Measurements from ENCODE around the gene ASPSCR1.
A peak's percentile ranks its signal among the peaks of the same experiment; 100 is the strongest.

Gene ASPSCR1

GRCh38 chr17:82052638-82053059 lies 75.2 kb downstream of the ASPSCR1 start:
- Histone ChIP-seq H3K79me1 (ENCODE audit: low read depth, low read length) (peaks cover 22% of the 10 kb centered on the region), H3K23ac (ENCODE audit: low read depth, low read length, poor library complexity) (peak overlapping the region; percentile 43), H3K9ac (ENCODE audit: low read depth, low read length, poor library complexity) (peak overlapping the region; percentile 94), H3K4me3 (ENCODE audit: low read length in 2 of 2) (peak overlapping the region; percentile 98 to 99), H3K14ac (ENCODE audit: low read length) (no peak overlapping the region), H4K91ac (ENCODE audit: low read depth, low read length, poor library complexity) (no peak overlapping the region), H2BK5ac (ENCODE audit: low read length) (no peak overlapping the region), H3K27me3 (ENCODE audit: control insufficient read depth in 3 of 3, insufficient read depth in 3 of 3, low read depth in 1 of 3, low read length in 3 of 3) (no peaks in the 10 kb centered on the region), H3K4me2 (ENCODE audit: insufficient read depth, low read length, poor library complexity, severe bottlenecking) (peak overlapping the region; percentile 98), H2BK15ac (ENCODE audit: low read length) (no peak overlapping the region), H3K4ac (ENCODE audit: low read length) (no peak overlapping the region), H3K18ac (ENCODE audit: low read length) (no peak overlapping the region), H2BK120ac (ENCODE audit: low read depth, low read length) (no peak overlapping the region), H3K27ac (replicated peaks; ENCODE audit: low read length) (no peak overlapping the region), H3K36me3 (replicated peaks in 1 of 2; ENCODE audit: control insufficient read depth in 2 of 2, insufficient read depth in 2 of 2, low read length in 2 of 2) (peaks cover 60 to 68% of the 10 kb centered on the region in 2 donors), H2AK5ac (ENCODE audit: low read depth, low read length) (peak overlapping the region; percentile 81), H2BK12ac (ENCODE audit: low read length) (no peak overlapping the region), H2AFZ (ENCODE audit: low read length) (no peak overlapping the region), H4K8ac (ENCODE audit: low read depth, low read length) (no peak overlapping the region), H3K4me1 (ENCODE audit: control insufficient read depth in 2 of 2, insufficient read depth in 1 of 2, low read depth in 1 of 2, low read length in 2 of 2) (peaks cover 7% of the 10 kb centered on the region in 2 donors), H3K9me3 (replicated peaks in 1 of 2; ENCODE audit: control insufficient read depth in 2 of 2, insufficient read depth in 1 of 2, low read depth in 1 of 2, low read length in 2 of 2) (no peaks in the 10 kb centered on the region)
- no peak for DNase-seq (ENCODE audit: low spot score)
- WGBS, 2 donors (ENCODE audit: extremely low coverage in 2 of 2, insufficient read length in 2 of 2, insufficient replicate concordance in 1 of 2) = no CpG with 5 or more reads among the region's 19 CpGs

GRCh38 chr17:82053130-82053529 lies 75.7 kb downstream of the ASPSCR1 start:
- no peaks in the 10 kb centered on the region for H3K9me3 ChIP-seq (replicated peaks in 1 of 2; ENCODE audit: control insufficient read depth in 2 of 2, insufficient read depth in 1 of 2, low read depth in 1 of 2, low read length in 2 of 2)
- H2AFZ ChIP-seq (ENCODE audit: low read length) = no peak overlapping the region
- DNase-seq (ENCODE audit: low spot score) = no peak
- peak overlapping the region in 1 of 2 donors; percentile 98 for H3K4me3 ChIP-seq (ENCODE audit: low read length in 2 of 2)
- no peak overlapping the region for H3K9ac ChIP-seq (ENCODE audit: low read depth, low read length, poor library complexity)
- peaks cover 7% of the 10 kb centered on the region in 2 donors for H3K4me1 ChIP-seq (ENCODE audit: control insufficient read depth in 2 of 2, insufficient read depth in 1 of 2, low read depth in 1 of 2, low read length in 2 of 2)
- no peak overlapping the region for H3K27ac ChIP-seq (replicated peaks; ENCODE audit: low read length)
- no peak overlapping the region for H2BK15ac ChIP-seq (ENCODE audit: low read length)
- no peak overlapping the region for H2AK5ac ChIP-seq (ENCODE audit: low read depth, low read length)
- H3K27me3 ChIP-seq (ENCODE audit: control insufficient read depth in 3 of 3, insufficient read depth in 3 of 3, low read depth in 1 of 3, low read length in 3 of 3) = no peaks in the 10 kb centered on the region
- H3K23ac ChIP-seq (ENCODE audit: low read depth, low read length, poor library complexity) = peak overlapping the region; percentile 3
- peaks cover 21% of the 10 kb centered on the region for H3K79me1 ChIP-seq (ENCODE audit: low read depth, low read length)
- WGBS, 2 donors (ENCODE audit: extremely low coverage in 2 of 2, insufficient read length in 2 of 2, insufficient replicate concordance in 1 of 2) = no CpG with 5 or more reads among the region's 19 CpGs
- H3K4me2 ChIP-seq (ENCODE audit: insufficient read depth, low read length, poor library complexity, severe bottlenecking) = peak overlapping the region; percentile 18
- H2BK12ac ChIP-seq (ENCODE audit: low read length) = no peak overlapping the region
- no peak overlapping the region for H3K14ac ChIP-seq (ENCODE audit: low read length)
- H4K91ac ChIP-seq (ENCODE audit: low read depth, low read length, poor library complexity) = no peak overlapping the region
- H2BK5ac ChIP-seq (ENCODE audit: low read length) = no peak overlapping the region
- no peak overlapping the region for H2BK120ac ChIP-seq (ENCODE audit: low read depth, low read length)
- no peak overlapping the region for H3K4ac ChIP-seq (ENCODE audit: low read length)
- no peak overlapping the region for H3K18ac ChIP-seq (ENCODE audit: low read length)
- no peak overlapping the region for H4K8ac ChIP-seq (ENCODE audit: low read depth, low read length)
- H3K36me3 ChIP-seq (replicated peaks in 1 of 2; ENCODE audit: control insufficient read depth in 2 of 2, insufficient read depth in 2 of 2, low read length in 2 of 2) = peaks cover 58 to 68% of the 10 kb centered on the region in 2 donors

- Histone ChIP-seq H4K8ac (ENCODE audit: low read depth, low read length) (no peak overlapping the region), H3K4me3 (ENCODE audit: low read length in 2 of 2) (peak overlapping the region in 1 of 2 donors; percentile 98), H2BK120ac (ENCODE audit: low read depth, low read length) (no peak overlapping the region), H3K4me2 (ENCODE audit: insufficient read depth, low read length, poor library complexity, severe bottlenecking) (no peak overlapping the region), H3K79me1 (ENCODE audit: low read depth, low read length) (peaks cover 22% of the 10 kb centered on the region), H2BK5ac (ENCODE audit: low read length) (peak overlapping the region; percentile 24), H3K27me3 (ENCODE audit: control insufficient read depth in 3 of 3, insufficient read depth in 3 of 3, low read depth in 1 of 3, low read length in 3 of 3) (no peaks in the 10 kb centered on the region), H3K9ac (ENCODE audit: low read depth, low read length, poor library complexity) (no peak overlapping the region), H3K4ac (ENCODE audit: low read length) (no peak overlapping the region), H3K27ac (replicated peaks; ENCODE audit: low read length) (no peak overlapping the region), H4K91ac (ENCODE audit: low read depth, low read length, poor library complexity) (no peak overlapping the region), H2BK12ac (ENCODE audit: low read length) (no peak overlapping the region), H3K14ac (ENCODE audit: low read length) (peak overlapping the region; percentile 21), H2BK15ac (ENCODE audit: low read length) (no peak overlapping the region), H2AFZ (ENCODE audit: low read length) (no peak overlapping the region), H3K4me1 (ENCODE audit: control insufficient read depth in 2 of 2, insufficient read depth in 1 of 2, low read depth in 1 of 2, low read length in 2 of 2) (peaks cover 7% of the 10 kb centered on the region in 2 donors), H3K9me3 (replicated peaks in 1 of 2; ENCODE audit: control insufficient read depth in 2 of 2, insufficient read depth in 1 of 2, low read depth in 1 of 2, low read length in 2 of 2) (no peaks in the 10 kb centered on the region), H3K36me3 (replicated peaks in 1 of 2; ENCODE audit: control insufficient read depth in 2 of 2, insufficient read depth in 2 of 2, low read length in 2 of 2) (peaks cover 59 to 72% of the 10 kb centered on the region in 2 donors), H3K18ac (ENCODE audit: low read length) (no peak overlapping the region), H3K23ac (ENCODE audit: low read depth, low read length, poor library complexity) (peak overlapping the region; percentile 3), H2AK5ac (ENCODE audit: low read depth, low read length) (no peak overlapping the region)
- no peak for DNase-seq (ENCODE audit: low spot score)
- no CpG with 5 or more reads among the region's 28 CpGs for WGBS, 2 donors (ENCODE audit: extremely low coverage in 2 of 2, insufficient read length in 2 of 2, insufficient replicate concordance in 1 of 2)
Observed at GRCh38 chr17:82053556-82054263, 76.3 kb downstream of the ASPSCR1 start.

- H3K4ac ChIP-seq (ENCODE audit: low read length) = no peak overlapping the region
- no peak overlapping the region for H3K4me3 ChIP-seq (ENCODE audit: low read length in 2 of 2)
- H3K27me3 ChIP-seq (ENCODE audit: control insufficient read depth in 3 of 3, insufficient read depth in 3 of 3, low read depth in 1 of 3, low read length in 3 of 3) = no peaks in the 10 kb centered on the region
- no peak overlapping the region for H2BK12ac ChIP-seq (ENCODE audit: low read length)
- H3K27ac ChIP-seq (replicated peaks; ENCODE audit: low read length) = no peak overlapping the region
- H3K79me1 ChIP-seq (ENCODE audit: low read depth, low read length) = peaks cover 20% of the 10 kb centered on the region
- H3K14ac ChIP-seq (ENCODE audit: low read length) = peak overlapping the region; percentile 21
- DNase-seq (ENCODE audit: low spot score) = no peak
- no peaks in the 10 kb centered on the region for H3K9me3 ChIP-seq (replicated peaks in 1 of 2; ENCODE audit: control insufficient read depth in 2 of 2, insufficient read depth in 1 of 2, low read depth in 1 of 2, low read length in 2 of 2)
- no peak overlapping the region for H4K91ac ChIP-seq (ENCODE audit: low read depth, low read length, poor library complexity)
- no peak overlapping the region for H2AK5ac ChIP-seq (ENCODE audit: low read depth, low read length)
- no peak overlapping the region for H3K18ac ChIP-seq (ENCODE audit: low read length)
- peaks cover 56 to 76% of the 10 kb centered on the region in 2 donors for H3K36me3 ChIP-seq (replicated peaks in 1 of 2; ENCODE audit: control insufficient read depth in 2 of 2, insufficient read depth in 2 of 2, low read length in 2 of 2)
- no peak overlapping the region for H2AFZ ChIP-seq (ENCODE audit: low read length)
- H3K9ac ChIP-seq (ENCODE audit: low read depth, low read length, poor library complexity) = no peak overlapping the region
- peak overlapping the region; percentile 24 for H2BK5ac ChIP-seq (ENCODE audit: low read length)
- H4K8ac ChIP-seq (ENCODE audit: low read depth, low read length) = no peak overlapping the region
- peaks cover 7% of the 10 kb centered on the region in 2 donors for H3K4me1 ChIP-seq (ENCODE audit: control insufficient read depth in 2 of 2, insufficient read depth in 1 of 2, low read depth in 1 of 2, low read length in 2 of 2)
- H3K4me2 ChIP-seq (ENCODE audit: insufficient read depth, low read length, poor library complexity, severe bottlenecking) = no peak overlapping the region
- no peak overlapping the region for H2BK120ac ChIP-seq (ENCODE audit: low read depth, low read length)
- H3K23ac ChIP-seq (ENCODE audit: low read depth, low read length, poor library complexity) = peak overlapping the region; percentile 73
- H2BK15ac ChIP-seq (ENCODE audit: low read length) = no peak overlapping the region
- WGBS, 2 donors (ENCODE audit: extremely low coverage in 2 of 2, insufficient read length in 2 of 2, insufficient replicate concordance in 1 of 2) = no CpG with 5 or more reads among the region's 38 CpGs
Observed at GRCh38 chr17:82054351-82055022, 77.1 kb downstream of the ASPSCR1 start.

Measured in neuronal stem cell (in vitro differentiated cells).